ENCODE data around the gene ISM1. TPM values are rescaled to one million over a fixed set of nuclear protein-coding genes. Genes with fewer than 3 reads are reported as not detected.

ISM1 gene
- total RNA-seq, 1 experiment from 2014 or later, result 0.20 TPM

- H3K23me2 ChIP-seq (ENCODE audit: insufficient read length, low read depth, low read length, poor library complexity, severe bottlenecking), result no peaks in the 10 kb centered on the region
- Mint-ChIP-seq H3K4me1 (peaks cover 7% of the 10 kb centered on the region in 2 experiments), H3K36me3 (ENCODE audit: insufficient read depth in 1 of 3, low read depth in 3 of 3) (no peaks in the 10 kb centered on the region; a peak in 1 of 7 replicates), H3K9me3 (no peaks in the 10 kb centered on the region), H3K27ac (no peak overlapping the region), H3K27me3 (ENCODE audit: low read depth) (no peaks in the 10 kb centered on the region), H3K4me3 (no peak overlapping the region)
- H3K79me2 ChIP-seq (ENCODE audit: insufficient read depth, low read length), result no peaks in the 10 kb centered on the region
- no peak overlapping the region for H4K91ac ChIP-seq (ENCODE audit: insufficient read length, low read depth, low read length)
- H2AK5ac ChIP-seq (ENCODE audit: insufficient read length, low read length), result no peak overlapping the region
- no peaks in the 10 kb centered on the region for H3K27me3 ChIP-seq (ENCODE audit: insufficient read depth, low read length)
- no peak for TF ChIP-seq CTCF (conservative IDR thresholded peaks at IDR 0.05)
- H3K9ac ChIP-seq (ENCODE audit: extremely low read depth, insufficient read length, low read length), result no peak overlapping the region
- no peak overlapping the region for H4K8ac ChIP-seq (replicated peaks; ENCODE audit: insufficient read length, low read depth, low read length)
- H2BK20ac ChIP-seq (ENCODE audit: low read depth, low read length, poor library complexity, severe bottlenecking), result no peak overlapping the region
- H2AFZ ChIP-seq (ENCODE audit: low read length), result no peak overlapping the region
- H4K5ac ChIP-seq (ENCODE audit: insufficient read length, low read depth, low read length), result no peak overlapping the region
- no peaks in the 10 kb centered on the region for H3K79me1 ChIP-seq (ENCODE audit: insufficient read depth, low read depth, low read length, poor library complexity, severe bottlenecking)
- no peak overlapping the region for H3K56ac ChIP-seq (ENCODE audit: insufficient read length, low read depth, low read length)
- no peaks in the 10 kb centered on the region for H3K9me3 ChIP-seq (ENCODE audit: control insufficient read depth, low read depth, low read length)
- no peak overlapping the region for H3K14ac ChIP-seq (ENCODE audit: insufficient read depth, low read length)
- no peak overlapping the region for H3K4ac ChIP-seq (ENCODE audit: low read depth, low read length)
- H2BK120ac ChIP-seq (ENCODE audit: low read depth, low read length, poor library complexity, severe bottlenecking), result no peak overlapping the region
- H4K20me1 ChIP-seq (ENCODE audit: control insufficient read depth, insufficient read depth, insufficient read length), result no peaks in the 10 kb centered on the region
- no peak for DNase-seq
- no peak overlapping the region for H2BK15ac ChIP-seq (ENCODE audit: low read depth, low read length)
- H3K27ac ChIP-seq (ENCODE audit: insufficient read length, low read depth, low read length), result no peak overlapping the region
- no peak overlapping the region for H3K4me2 ChIP-seq (ENCODE audit: insufficient read depth, insufficient read length, low read length)
- no CpG with 5 or more reads among the region's 2 CpGs for WGBS (ENCODE audit: extremely low coverage, insufficient read length, low lambda C conversion rate)
- no peak overlapping the region for H3K23ac ChIP-seq (ENCODE audit: insufficient read length, low read depth, low read length)
- no peak overlapping the region for H2BK5ac ChIP-seq (ENCODE audit: insufficient read length, low read length)
- no peak overlapping the region for H3K18ac ChIP-seq (ENCODE audit: insufficient read length, low read depth, low read length)
- no peak overlapping the region for H2BK12ac ChIP-seq (ENCODE audit: insufficient read length, low read depth, low read length)
- H3K4me1 ChIP-seq (ENCODE audit: insufficient read depth, low read length), result peaks cover 6% of the 10 kb centered on the region; the same call in 1 of the 2 replicates
- H3T11ph ChIP-seq (ENCODE audit: low read length), result no peak overlapping the region
Measured at GRCh38 chr20:13238001-13238653, 17.1 kb downstream of the ISM1 start.

Measured in H9 (cell line).